A549 treated with CORT108297 at 1 μM for 4 hours (cell line): ENCODE measurements around the gene CD5L. TPM values are rescaled to one million over a fixed set of nuclear protein-coding genes. Genes with fewer than 3 reads are reported as not detected.

ENCODE experiments used
- total RNA-seq: library from RNA; stranded (reverse); fragments of 200-300 nt; extraction: Qiagen RNA extraction; gene quantifications from 5 replicates; pipeline ENCODE4 v1.2.3, GENCODE V29; 2022

The CD5L gene
- not detected in 5 replicates for total RNA-seq

DNA sequence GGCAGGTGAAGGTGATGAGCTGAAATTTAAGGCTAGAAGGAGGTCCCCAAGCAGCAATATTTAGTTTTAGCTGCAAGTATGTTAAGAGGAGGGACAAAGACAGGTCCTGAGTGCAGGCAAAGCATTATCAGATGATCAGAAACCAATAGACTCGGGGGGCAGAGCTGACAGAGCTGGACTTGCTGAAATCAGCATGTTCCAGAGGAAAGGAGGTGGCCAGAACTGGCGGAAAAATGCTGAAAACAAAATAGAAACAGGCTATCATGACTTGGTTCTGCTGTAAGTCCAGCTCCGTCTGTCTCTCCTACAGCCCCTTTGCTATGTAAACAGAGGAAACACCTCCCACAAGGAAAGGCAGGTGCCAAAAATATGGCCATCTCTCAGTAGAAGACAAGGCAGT is at the start of gene CD5L:
CD5L (minus strand) TSS at position 101 of the 400 bp plus-strand sequence. CDS start 107 bp downstream, outside the sequence.

DNA sequence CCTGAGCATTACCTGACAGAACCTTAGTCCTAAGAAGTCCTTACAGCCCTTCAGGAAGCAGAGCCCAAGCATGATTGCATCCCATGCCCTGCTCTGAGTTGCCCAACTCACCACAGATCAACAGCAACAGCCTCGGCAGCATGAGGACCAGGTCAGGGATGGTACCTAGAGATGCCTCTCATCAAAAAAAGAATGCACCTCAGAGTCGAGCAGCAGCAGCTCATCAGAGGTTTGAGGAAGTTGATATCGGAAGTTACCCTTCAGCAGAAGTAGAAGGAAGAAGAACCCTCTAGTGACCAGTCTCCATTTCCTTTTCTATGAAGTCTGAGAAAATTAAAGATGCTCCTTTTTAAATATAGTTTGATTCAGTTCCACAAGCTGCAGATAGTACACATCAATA is 21.7 kb downstream of the CD5L start, which contains the start of gene FCRL1:
FCRL1 (minus strand) TSS at position 225 of the 400 bp plus-strand sequence; CDS start at position 142, 83 bp downstream.

Other genes starting within 250 kb of the CD5L start
- gene FCRL4, start 243.7 kb downstream of the CD5L start, total RNA-seq = not detected in 5 replicates
- 0.23 TPM in 1 of 5 replicates, not detected in the others for gene FCRL3, start 141.0 kb downstream of the CD5L start, total RNA-seq
- gene FCRL2, start 64.7 kb downstream of the CD5L start, total RNA-seq = not detected in 5 replicates
- gene FCRL1, start 21.7 kb downstream of the CD5L start, total RNA-seq = not detected in 5 replicates
- gene KIRREL1, start 151.8 kb upstream of the CD5L start, total RNA-seq = 23.8 to 37.3 TPM (median 32.8 TPM) in 5 replicates